NCI-H1105 treated with DMSO at 0.1 percent for 48 hours (cell line): ENCODE measurements around the gene HPCAL4.

Source experiments
- DNase-seq: peaks from one replicate; lab custom pipeline; 2025; lab: John Stamatoyannopoulos, UW

Gene HPCAL4

DNA sequence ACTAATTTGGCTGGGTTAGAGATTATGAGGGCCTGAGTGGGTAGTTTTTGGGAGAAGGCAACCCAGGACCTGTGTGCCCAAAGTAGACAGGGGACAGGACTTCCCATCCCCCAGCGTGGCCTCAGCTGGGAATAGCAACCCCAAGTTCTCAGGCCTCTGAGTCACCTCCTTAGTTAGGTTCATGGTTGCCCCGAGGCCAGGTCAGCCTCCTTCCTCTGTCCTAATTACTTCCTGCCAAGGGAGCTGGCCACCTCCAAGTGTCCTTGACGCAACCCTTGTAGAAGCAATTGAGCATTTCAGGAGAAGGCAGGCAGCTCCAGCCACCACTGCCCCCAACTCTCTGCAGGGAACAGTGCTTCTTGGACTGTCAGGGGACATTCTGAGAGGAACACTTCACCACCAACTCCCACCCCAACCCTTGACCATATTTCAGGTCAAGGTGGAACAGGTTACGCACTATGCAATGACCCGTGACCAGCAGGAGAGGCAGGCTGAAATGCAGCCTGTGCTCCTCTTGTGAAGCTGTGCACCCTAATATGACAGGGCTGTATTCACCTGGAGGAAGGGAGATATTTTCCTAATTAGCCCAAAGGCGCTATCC is 14.2 kb downstream of the HPCAL4 start:
- no peak for DNase-seq

GRCh38 chr1:39675220-39675619 is 16.0 kb downstream of the HPCAL4 start:
- peak; percentile 86 for DNase-seq

GRCh38 chr1:39673215-39673614 is 18.0 kb downstream of the HPCAL4 start:
- no peak for DNase-seq

DNA sequence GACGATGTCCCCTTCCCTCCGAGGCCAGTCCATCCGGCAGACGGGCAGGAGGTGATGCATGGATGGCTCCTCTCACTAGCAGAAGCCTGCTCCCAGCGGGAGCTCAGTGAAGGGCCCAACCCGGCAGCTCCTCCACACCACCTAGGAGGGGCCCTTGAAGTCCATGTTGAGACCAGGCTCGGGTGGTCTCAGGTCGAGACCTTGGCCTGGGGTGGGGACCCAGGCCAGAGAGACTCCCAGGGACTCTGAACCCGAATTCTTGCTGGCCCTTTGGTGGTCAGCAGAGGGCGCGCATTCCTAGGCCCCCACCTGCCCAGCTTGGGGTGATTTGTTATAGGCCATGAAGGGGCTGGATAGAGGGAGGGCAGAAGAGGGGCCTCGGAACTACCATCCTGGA is 18.7 kb downstream of the HPCAL4 start:
- no peak for DNase-seq

DNA sequence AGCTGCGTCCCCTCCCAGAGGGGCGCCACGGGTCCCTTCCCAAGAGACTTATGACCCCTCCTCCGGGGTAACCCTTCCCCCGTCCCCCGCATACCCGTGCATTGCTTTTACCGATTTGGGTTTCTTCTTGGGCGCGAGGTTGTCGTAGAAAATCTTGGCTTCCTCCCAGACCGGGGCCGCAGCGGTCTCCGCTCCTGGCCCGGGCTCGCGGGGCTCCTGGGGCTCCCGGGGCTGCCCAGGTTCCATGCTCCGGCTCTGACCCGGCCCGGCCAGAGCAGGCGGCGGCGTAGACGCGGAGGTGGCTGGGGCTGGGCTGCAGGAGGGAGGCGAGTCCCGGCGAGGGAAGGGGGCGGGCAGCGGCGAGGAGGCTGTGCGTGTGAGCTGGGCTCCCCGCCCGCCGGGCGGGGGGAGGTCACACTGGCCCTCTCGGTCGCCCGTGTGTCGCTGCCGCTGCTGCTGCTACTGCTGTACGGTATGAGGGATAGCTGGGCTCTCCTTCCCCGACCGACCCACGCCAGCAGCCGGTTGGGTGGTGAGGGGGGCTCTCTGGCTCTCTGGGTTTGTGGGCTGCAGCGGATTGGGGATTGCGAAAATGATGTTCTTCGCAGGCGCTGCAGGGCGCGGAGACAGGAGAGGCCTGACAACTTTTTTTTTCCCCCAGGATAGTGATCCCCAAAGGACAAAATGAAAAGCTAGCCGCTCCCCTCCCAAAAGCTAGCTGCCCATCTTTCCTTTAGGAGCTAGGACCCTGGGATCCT is 19.3 kb downstream of the HPCAL4 start, which contains the start of gene NT5C1A:
Gene NT5C1A (minus strand): TSS at position 315 of the 758 bp plus-strand sequence. CDS start 69 bp downstream, at position 246.
- peak; percentile 11 for DNase-seq

DNA sequence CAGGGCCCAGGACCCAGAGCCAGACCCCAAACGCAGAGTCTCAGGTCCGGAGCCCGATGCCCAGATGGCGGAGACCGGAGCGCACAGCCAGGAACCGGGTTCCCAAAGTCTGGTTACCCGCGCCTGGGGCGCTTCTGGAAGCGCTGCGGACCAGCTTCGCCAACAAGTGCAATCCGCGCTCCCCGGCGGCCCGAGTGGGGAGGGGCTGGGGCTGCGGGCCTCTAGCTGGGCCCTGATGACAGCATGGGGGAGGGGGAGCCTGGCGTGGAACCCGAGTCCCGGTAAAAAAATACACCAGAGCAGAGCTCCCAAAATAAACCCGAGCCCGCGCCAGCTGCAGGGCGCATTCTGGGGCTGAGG is 19.8 kb downstream of the HPCAL4 start:
- no peak for DNase-seq

DNA sequence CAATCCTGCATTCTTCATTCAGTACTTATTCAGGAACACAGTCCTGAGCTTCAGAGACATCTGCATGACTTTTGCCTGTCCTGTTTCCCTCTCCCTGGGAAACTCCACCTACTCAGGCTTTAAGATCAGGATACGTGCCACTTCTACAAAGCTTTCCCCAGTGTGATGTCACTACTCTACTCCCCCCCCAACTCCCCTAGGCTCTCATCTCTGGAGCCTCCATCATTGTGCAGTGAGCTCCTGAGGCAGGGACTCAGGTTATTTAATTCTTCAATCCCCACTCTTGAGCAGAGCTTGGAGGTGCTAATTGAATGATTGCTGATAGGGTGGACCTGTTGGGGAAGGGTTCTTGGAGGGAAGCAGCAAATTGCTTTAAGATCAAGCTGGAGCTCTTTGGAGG is 20.5 kb downstream of the HPCAL4 start:
- no peak for DNase-seq

DNA sequence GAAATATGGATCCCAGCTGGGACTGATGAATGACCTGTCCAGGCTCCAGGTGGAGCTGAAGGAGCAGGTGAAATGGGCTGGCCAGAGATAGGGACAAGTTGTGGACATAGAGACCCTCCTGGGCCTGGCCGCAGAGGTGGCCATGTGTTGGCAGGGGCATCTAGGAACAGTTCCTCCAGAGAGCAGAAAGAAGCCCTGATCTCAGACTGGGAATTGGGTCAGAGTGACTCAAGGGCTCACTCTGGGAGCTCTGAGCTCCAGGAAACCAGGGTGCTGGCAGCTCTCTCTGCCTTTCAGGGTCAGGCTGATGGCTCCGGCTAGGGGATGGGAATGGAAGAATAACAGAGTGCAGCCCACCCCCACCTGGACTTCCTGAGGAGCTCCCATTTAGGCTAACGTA is 22.3 kb downstream of the HPCAL4 start:
- no peak for DNase-seq

DNA sequence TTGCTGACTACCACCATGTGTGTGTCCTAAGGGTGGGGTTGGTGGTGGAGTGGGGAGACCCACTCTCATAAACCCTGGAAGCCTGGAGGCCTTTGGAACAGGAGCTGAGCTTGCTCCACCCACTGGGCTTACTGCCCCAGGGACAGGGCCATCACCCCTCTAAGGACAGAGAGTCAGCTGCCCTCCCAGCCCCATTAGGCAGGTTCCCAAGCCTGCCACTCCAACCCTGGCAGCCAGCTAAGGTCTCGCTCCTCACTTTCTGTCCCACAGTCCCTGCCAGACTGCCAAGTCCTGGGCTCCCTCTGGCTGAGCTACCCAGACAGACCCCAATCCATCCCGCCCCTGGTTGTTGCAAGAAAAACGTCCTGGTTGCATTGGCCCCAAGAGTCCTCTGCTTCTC is 23.1 kb downstream of the HPCAL4 start:
- DNase-seq: no peak

GRCh38 chr1:39666772-39667171 is 24.5 kb downstream of the HPCAL4 start:
- DNase-seq: no peak

DNA sequence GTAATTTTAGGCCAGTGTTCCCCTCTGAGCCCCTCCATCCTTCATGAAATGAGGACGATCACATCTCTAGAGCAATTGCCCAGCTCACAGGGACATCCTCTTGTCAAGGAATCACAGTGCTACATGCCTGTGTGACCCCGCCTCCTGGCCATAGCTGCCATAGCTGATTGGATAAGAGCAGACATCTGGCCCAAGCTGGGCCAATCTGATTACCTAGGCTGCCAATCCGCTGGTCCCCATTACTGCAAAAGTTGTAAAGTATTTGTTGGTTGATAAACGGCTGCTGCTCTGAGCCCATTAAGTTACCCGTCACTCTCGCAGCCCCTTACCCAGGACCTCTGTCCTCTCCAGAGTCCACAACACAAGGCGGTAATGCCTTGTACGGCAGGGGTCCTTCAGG is 27.7 kb downstream of the HPCAL4 start:
- no peak for DNase-seq

DNA sequence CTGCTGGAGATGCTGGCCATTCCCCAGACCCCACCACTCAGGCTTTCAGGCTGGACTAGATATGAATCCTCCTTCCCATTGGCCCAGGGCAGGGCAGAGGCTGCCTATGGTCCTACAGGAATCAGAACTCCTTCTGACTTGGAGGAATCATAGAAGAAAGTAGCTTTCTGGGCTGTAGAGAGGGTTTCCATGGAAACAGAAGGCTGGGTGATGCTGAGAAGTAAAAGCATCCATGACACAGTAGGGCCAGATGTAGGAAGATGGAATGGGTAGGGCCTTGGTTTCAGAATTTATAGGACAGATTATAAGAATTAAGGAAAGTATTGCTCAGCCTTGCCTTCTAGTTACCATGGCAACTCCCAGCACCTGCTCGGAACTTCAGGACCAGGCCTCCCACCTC is 28.4 kb downstream of the HPCAL4 start:
- no peak for DNase-seq

GRCh38 chr1:39659538-39659937 is 31.7 kb downstream of the HPCAL4 start:
- DNase-seq: no peak

DNA sequence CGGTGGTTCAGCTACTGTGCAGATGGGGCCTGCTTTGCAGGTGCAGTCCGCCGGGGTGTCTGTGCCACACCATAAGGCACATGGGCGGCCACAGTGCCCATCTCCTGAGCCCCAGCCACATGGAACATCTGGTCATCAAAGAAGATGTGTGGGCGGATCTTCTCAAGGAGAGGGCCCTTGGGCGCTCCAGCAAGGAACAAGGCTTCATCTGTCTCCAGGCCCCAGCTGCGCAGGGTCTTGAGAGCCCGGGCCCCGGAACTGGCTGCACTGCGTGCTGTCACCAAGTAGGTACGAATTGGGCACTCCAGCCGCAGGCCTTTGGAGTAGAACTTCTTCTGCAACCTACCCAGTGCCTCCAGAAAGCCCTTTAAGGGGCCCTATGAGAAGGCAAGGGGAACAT is 32.1 kb downstream of the HPCAL4 start:
- DNase-seq: no peak

DNA sequence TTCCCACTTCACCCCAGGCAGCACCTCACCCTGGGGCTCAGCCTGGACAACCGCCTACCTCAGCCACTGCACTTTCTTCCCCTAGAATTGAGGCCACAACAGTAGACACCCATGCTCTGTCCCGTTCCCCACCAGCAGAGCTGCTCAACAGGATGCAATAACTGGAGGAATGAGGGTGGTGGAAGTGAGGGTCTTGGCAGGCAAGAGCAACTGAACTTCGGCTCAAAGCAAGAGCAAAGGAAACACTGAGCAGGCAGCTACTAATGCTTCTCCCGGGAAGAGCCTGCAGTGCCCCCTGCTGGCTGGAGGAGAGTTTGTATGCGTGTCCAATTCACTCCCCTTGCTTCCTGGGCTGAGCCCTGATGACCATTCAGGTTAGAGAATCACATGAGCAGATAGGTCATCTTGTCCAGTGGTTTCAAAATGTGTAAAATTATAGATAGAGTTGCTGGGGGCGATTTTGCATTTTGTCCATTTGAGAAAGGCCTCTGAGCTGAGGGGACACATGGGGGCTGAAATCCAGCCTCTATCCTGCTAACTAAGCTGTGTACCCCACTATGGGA is 33.2 kb downstream of the HPCAL4 start:
- DNase-seq: peak; percentile 54

GRCh38 chr1:39657402-39657801 is 33.8 kb downstream of the HPCAL4 start:
- no peak for DNase-seq

DNA sequence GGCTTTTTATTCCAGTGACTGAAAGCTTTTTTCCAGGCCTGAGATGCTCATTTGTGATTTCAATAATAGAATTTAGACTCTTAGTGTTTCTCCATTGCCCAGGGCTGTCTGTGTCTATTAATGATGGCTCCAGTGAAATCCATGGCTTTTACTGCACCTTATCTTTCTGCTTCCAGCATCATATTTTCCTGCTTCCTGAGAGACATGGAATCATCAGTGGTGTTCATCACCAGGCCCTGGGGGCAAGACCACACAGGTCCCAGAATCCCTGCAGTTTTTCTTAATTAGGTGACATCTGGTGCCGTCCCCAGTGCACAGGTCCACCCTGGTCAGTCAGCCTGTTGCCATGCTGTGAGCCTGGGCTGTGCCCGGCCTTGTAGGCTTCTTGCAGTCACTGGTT is 34.8 kb downstream of the HPCAL4 start:
- no peak for DNase-seq

DNA sequence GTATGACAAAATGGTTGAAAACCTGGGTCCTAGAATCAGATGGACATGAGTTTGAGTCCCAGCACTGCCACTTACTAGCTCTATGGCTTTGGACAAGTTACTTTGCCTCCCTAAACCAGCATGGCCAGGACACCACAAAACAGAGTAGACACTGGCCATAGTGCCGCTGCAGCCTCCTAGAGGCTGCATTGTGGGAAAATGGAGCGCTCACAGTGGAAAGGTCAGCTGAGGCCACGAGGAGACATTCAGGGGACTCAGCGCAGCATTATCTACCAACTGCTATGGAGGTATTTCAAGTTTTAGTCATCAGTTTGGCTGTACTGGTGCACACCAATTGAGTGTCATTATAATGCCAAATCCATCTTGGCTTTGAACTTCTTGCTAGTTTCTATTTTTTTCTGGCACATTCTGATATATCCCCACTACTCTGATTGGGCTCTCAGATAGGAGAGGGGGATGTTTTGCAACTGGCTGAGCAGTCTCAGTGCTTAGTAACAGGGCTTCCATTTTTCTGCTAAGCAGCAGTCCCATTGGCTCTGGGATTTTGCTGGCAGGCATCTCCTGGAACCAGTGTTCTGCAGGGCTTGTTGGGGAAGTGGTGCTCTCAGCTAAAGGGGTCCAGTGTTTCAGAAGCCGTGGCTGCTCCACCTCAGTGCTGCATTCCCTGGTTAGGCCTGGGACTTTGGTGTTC is 35.5 kb downstream of the HPCAL4 start:
- DNase-seq: no peak

DNA sequence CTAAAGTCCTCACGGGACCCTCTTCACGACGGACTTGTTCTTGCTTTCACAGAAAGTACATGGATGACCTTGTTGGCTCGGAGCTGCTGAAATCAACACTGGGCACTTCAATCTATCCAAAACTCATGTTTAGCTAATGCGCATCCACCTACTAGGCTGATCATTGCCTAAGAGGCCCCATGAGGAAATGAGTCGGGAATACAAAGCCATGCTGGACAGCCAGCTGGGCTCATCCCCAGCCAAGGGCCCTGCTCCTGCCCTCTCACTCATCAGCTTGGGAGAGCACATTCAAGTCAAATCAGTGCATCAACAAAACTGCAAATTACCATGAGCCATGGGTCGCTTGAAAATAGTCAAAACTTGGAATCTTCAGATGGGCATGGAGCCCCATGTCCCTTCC is 36.9 kb downstream of the HPCAL4 start:
- DNase-seq: no peak

GRCh38 chr1:39653546-39654031 is 37.6 kb downstream of the HPCAL4 start:
- DNase-seq: peak; percentile 70

GRCh38 chr1:39652554-39652953 is 38.7 kb downstream of the HPCAL4 start:
- DNase-seq: no peak

GRCh38 chr1:39652105-39652504 is 39.1 kb downstream of the HPCAL4 start:
- no peak for DNase-seq

GRCh38 chr1:39650431-39650830 is 40.8 kb downstream of the HPCAL4 start:
- no peak for DNase-seq
